ENCODE results near the gene NFATC2.

Gene NFATC2

GRCh38 chr20:51491393-51491792, 51.1 kb downstream of the NFATC2 start:
- ATAC-seq = no peak
- no peak for TF ChIP-seq ZNF8 (CRISPR knock-in tag; IDR thresholded peaks at IDR 0.05)
- no peak for TF ChIP-seq ISL1 (CRISPR knock-in tag; IDR thresholded peaks at IDR 0.05)
- TF ChIP-seq SNAI2 (CRISPR knock-in tag; IDR thresholded peaks at IDR 0.05) = no peak
- TF ChIP-seq CREB5 (CRISPR knock-in tag; IDR thresholded peaks at IDR 0.05; ENCODE audit: low read depth) = no peak
- no peak for TF ChIP-seq OSR1 (CRISPR knock-in tag; IDR thresholded peaks at IDR 0.05)

- no peak for ATAC-seq
These were observed 51.9 kb downstream of the NFATC2 start for GRCh38 chr20:51490635-51491034.

GRCh38 chr20:51489611-51490010, 52.9 kb downstream of the NFATC2 start:
- ATAC-seq = no peak
- TF ChIP-seq CREB5 (CRISPR knock-in tag; IDR thresholded peaks at IDR 0.05; ENCODE audit: low read depth) (no peak), ZFP30 (CRISPR knock-in tag; IDR thresholded peaks at IDR 0.05) (no peak)

More at GRCh38 chr20:51490635-51491034, 51.9 kb downstream of the NFATC2 start:
- no peak for TF ChIP-seq ESRRG (CRISPR knock-in tag; IDR thresholded peaks at IDR 0.05)
- no peak for TF ChIP-seq SNAI2 (CRISPR knock-in tag; IDR thresholded peaks at IDR 0.05)

- no peak for ATAC-seq
These were observed 54.2 kb downstream of the NFATC2 start for GRCh38 chr20:51488331-51488730.

More at GRCh38 chr20:51488331-51488730, 54.2 kb downstream of the NFATC2 start:
- TF ChIP-seq POU6F1 (CRISPR knock-in tag; IDR thresholded peaks at IDR 0.05; ENCODE audit: borderline replicate concordance, low read depth) (no peak), ZNF70 (CRISPR knock-in tag; IDR thresholded peaks at IDR 0.05) (no peak), OSR1 (CRISPR knock-in tag; IDR thresholded peaks at IDR 0.05) (no peak), CREB5 (CRISPR knock-in tag; IDR thresholded peaks at IDR 0.05; ENCODE audit: low read depth) (no peak), PATZ1 (CRISPR knock-in tag; IDR thresholded peaks at IDR 0.05; ENCODE audit: borderline replicate concordance) (no peak), ESRRG (CRISPR knock-in tag; IDR thresholded peaks at IDR 0.05) (no peak), ARNTL (CRISPR knock-in tag; IDR thresholded peaks at IDR 0.05; ENCODE audit: borderline replicate concordance, low read depth) (no peak), ZFP30 (CRISPR knock-in tag; IDR thresholded peaks at IDR 0.05) (no peak), GLIS3 (CRISPR knock-in tag; IDR thresholded peaks at IDR 0.05) (no peak), ZFP3 (CRISPR knock-in tag; IDR thresholded peaks at IDR 0.05) (no peak), CSRNP3 (CRISPR knock-in tag; IDR thresholded peaks at IDR 0.05) (no peak), BACH2 (CRISPR knock-in tag; IDR thresholded peaks at IDR 0.05; ENCODE audit: borderline replicate concordance) (no peak), TOX (CRISPR knock-in tag; IDR thresholded peaks at IDR 0.05; ENCODE audit: borderline replicate concordance) (no peak), TSHZ2 (CRISPR knock-in tag; IDR thresholded peaks at IDR 0.05) (no peak), RARB (CRISPR knock-in tag; IDR thresholded peaks at IDR 0.05) (no peak)
